Transverse colon (tissue), 4 donors: Measurements from ENCODE around the gene KPNB1. TPM values are rescaled to one million over a fixed set of nuclear protein-coding genes. Genes with fewer than 3 reads are reported as not detected.
A peak's percentile ranks its signal among the peaks of the same experiment; 100 is the strongest.

Experiments
- DNase-seq: peaks from one replicate; pipeline ENCODE4 v3.0.0-alpha.2; 2019
- H3K27ac ChIP-seq, 4 donors: fragments of 200-600 bp; sonication (generic); 2 replicates each; pipeline ENCODE4 v1.5.1; 2016 to 2018; ENCODE audit warnings: inconsistent platforms in 4 of 4
- H3K27me3 ChIP-seq: fragments of 200-600 bp; sonication (generic); 2 replicates; pipeline ENCODE4 v1.5.1; 2017; ENCODE audit warnings: inconsistent platforms
- H3K36me3 ChIP-seq, 4 donors: fragments of 200-600 bp; sonication (generic); 2 replicates each; pipeline ENCODE4 v1.5.1; 2017 to 2019; ENCODE audit warnings: inconsistent platforms in 4 of 4
- H3K4me1 ChIP-seq, 4 donors: fragments of 200-600 bp; sonication (generic); 2 replicates each; pipeline ENCODE4 v1.5.1; 2017 to 2020; ENCODE audit warnings: inconsistent platforms in 4 of 4
- H3K4me3 ChIP-seq, 4 donors: fragments of 200-600 bp; sonication (generic); 1 replicate in 1 of 4; 2 replicates in 3 of 4; pipeline versions ENCODE4 v1.5.1 to v1.6.1; 2017 to 2019; ENCODE audit warnings: inconsistent platforms in 4 of 4
- H3K9me3 ChIP-seq, 2 donors: fragments of 200-600 bp; sonication (generic); 2 replicates each; pipeline ENCODE4 v1.5.1; 2017 to 2019; ENCODE audit warnings: inconsistent platforms in 2 of 2
- EP300 ChIP-seq: sonication (generic); formaldehyde crosslinking; IDR thresholded peaks from one replicate; pipeline ENCODE4 v1.6.1; 2017; ENCODE audit warnings: antibody characterized with exemption, low read depth
- POLR2A ChIP-seq: fragments of 450-650 bp; IDR thresholded peaks from one replicate; pipeline ENCODE4 v1.6.1; 2016; ENCODE audit warnings: antibody characterized with exemption, mild to moderate bottlenecking, moderate library complexity
- POLR2AphosphoS5 ChIP-seq, 3 donors: sonication (generic); formaldehyde crosslinking; IDR thresholded peaks; one replicate each; pipeline ENCODE4 v1.6.1; 2016; ENCODE audit warnings: antibody characterized with exemption in 3 of 3
- WGBS, 2 donors: methylation state at CpG; one replicate each; pipeline ENCODE4 v1.1.5; 2018; ENCODE audit warnings: low coverage in 1 of 2; 5-methylcytosine and 5-hydroxymethylcytosine counted together
- in situ Hi-C, 4 donors: fragments of 200-750 bp; cut with MboI; loops; one replicate each; pipeline versions ENCODE4 v1.15.0 to v1.15.1; 2017; ENCODE audit warnings: low sequenced_read_pairs in 3 of 4, low pct_ligation_motif_present in 1 of 4, low pct_unique_long_range_greater_than_20kb in 1 of 4
- intact Hi-C: fragments of 100-400 bp; cut with DNase I; formaldehyde crosslinking; loops from one replicate; pipeline ENCODE4 v1.15.1; 2023; ENCODE audit warnings: low total_unique reads
- total RNA-seq, 4 donors: library from RNA; depleted of rRNA; stranded (reverse); fragments of >200 nt; gene quantifications; one replicate each; pipeline ENCODE4 v1.1.0, GENCODE V29; 2016
- TF ChIP-seq, protein P1 (sequence below), 5 experiments: fragments of 200-600 bp in 3 of 5; fragments of 450-650 bp in 2 of 5; sonication (generic) in 3 of 5; IDR thresholded peaks; 1 replicate in 2 of 5; 2 replicates in 3 of 5; pipeline ENCODE4 v1.5.1; 2016 to 2017; ENCODE audit warnings: antibody characterized with exemption in 5 of 5, inconsistent platforms in 3 of 5, mild to moderate bottlenecking in 2 of 5, moderate library complexity in 1 of 5

The KPNB1 gene
- total RNA-seq, 4 donors from 2014 or later = 39.2 to 176 (median 133) TPM

DNA sequence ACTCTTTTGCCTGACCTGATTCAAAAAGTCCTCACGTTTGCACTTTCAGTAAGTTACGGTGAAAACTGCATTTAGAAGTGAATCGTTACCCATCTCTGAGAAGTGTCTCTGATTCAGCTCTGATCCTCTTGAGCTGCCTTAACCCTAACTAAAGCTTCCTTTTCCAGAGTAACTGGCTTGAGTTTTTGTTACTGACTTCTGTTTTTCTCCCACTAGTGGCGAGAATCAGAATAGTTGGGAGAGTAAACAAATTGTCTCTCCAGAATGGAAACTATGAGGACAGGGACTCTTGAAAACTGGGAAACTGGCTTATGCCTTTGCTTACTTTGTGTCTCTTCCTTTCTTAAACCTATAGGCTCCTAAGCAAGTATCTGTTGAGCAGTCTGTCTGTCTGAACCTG is 31.3 kb upstream of the KPNB1 start:
- intact Hi-C loops = no loop called here
- H3K36me3 ChIP-seq = peaks cover 0 to 72% (median 23%) of the 10 kb centered on the region in 4 donors
- no peak for DNase-seq
- no peak for TF ChIP-seq EP300
- TF ChIP-seq, protein P1, sequence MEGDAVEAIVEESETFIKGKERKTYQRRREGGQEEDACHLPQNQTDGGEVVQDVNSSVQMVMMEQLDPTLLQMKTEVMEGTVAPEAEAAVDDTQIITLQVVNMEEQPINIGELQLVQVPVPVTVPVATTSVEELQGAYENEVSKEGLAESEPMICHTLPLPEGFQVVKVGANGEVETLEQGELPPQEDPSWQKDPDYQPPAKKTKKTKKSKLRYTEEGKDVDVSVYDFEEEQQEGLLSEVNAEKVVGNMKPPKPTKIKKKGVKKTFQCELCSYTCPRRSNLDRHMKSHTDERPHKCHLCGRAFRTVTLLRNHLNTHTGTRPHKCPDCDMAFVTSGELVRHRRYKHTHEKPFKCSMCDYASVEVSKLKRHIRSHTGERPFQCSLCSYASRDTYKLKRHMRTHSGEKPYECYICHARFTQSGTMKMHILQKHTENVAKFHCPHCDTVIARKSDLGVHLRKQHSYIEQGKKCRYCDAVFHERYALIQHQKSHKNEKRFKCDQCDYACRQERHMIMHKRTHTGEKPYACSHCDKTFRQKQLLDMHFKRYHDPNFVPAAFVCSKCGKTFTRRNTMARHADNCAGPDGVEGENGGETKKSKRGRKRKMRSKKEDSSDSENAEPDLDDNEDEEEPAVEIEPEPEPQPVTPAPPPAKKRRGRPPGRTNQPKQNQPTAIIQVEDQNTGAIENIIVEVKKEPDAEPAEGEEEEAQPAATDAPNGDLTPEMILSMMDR (IDR thresholded peaks at IDR 0.05) = peak in 2 of 5 experiments; percentile 8 to 31
- peaks cover 2 to 12% (median 8%) of the 10 kb centered on the region in 4 donors for H3K4me1 ChIP-seq
- no peak overlapping the region for H3K4me3 ChIP-seq
- peak overlapping the region in 1 of 4 donors; percentile 5 for H3K27ac ChIP-seq
- 52 to 54% methylated on average over 4 of the region's 4 CpGs for WGBS, 2 donors
- in situ Hi-C loops = loop anchor here (25.0 kb wide), 4 partner anchors 106 to 381 kb away; no protein-coding TSS in a partner anchor
- H3K9me3 ChIP-seq = no peaks in the 10 kb centered on the region
- no peaks in the 10 kb centered on the region for H3K27me3 ChIP-seq

DNA sequence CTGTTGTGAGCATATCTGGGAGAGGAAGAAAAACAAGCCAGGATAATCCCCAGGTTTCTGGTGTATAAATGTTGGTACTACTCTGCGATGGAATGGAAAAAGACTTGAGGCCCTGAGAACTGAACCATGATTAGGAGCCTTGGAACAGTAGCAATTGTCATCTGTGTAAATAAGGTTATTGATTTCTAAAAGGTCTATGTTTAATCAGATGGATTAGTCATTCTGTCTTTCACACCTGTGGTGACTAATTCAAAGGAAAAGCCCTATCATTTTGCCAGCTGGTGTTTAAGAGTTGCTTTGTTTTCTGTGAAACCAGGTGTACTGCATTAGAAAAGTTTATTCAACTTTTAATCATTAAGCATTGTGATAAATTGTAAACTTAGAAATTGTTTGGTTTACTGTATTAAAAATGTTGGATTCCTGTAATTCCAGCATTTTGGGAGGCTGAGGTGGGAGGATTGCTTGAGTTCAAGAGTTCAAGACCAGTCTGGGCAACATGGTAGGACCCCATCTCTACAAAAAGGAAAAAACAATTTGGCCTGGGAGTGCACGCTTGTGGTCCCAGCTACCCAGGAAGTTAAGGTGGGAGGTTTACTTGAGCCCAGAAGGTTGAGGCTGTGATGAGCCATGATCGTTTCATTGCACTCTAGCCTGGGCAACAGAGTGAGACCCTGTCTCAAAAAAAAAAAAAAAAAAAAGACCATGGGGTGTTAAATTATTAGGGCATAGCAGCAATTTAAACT is 29.0 kb upstream of the KPNB1 start:
- peaks cover 0 to 65% (median 13%) of the 10 kb centered on the region in 4 donors for H3K36me3 ChIP-seq
- intact Hi-C loops (no loop called here), in situ Hi-C loops (loop anchor here (25.0 kb wide), 4 partner anchors 108 to 383 kb away; no protein-coding TSS in a partner anchor)
- H3K4me1 ChIP-seq = peaks cover 2 to 12% (median 8%) of the 10 kb centered on the region in 4 donors
- no peak for DNase-seq
- no peak for TF ChIP-seq EP300
- no peak for TF ChIP-seq POLR2A
- TF ChIP-seq, protein P1 (IDR thresholded peaks at IDR 0.05) = no peak
- WGBS, 2 donors = 53 to 86% methylated on average over 2 to 3 of the region's 3 CpGs
- peak overlapping the region in 3 of 4 donors; percentile 30 to 67 (median 56) for H3K27ac ChIP-seq
- H3K27me3 ChIP-seq = no peaks in the 10 kb centered on the region
- H3K9me3 ChIP-seq = no peaks in the 10 kb centered on the region
- no peak overlapping the region for H3K4me3 ChIP-seq

DNA sequence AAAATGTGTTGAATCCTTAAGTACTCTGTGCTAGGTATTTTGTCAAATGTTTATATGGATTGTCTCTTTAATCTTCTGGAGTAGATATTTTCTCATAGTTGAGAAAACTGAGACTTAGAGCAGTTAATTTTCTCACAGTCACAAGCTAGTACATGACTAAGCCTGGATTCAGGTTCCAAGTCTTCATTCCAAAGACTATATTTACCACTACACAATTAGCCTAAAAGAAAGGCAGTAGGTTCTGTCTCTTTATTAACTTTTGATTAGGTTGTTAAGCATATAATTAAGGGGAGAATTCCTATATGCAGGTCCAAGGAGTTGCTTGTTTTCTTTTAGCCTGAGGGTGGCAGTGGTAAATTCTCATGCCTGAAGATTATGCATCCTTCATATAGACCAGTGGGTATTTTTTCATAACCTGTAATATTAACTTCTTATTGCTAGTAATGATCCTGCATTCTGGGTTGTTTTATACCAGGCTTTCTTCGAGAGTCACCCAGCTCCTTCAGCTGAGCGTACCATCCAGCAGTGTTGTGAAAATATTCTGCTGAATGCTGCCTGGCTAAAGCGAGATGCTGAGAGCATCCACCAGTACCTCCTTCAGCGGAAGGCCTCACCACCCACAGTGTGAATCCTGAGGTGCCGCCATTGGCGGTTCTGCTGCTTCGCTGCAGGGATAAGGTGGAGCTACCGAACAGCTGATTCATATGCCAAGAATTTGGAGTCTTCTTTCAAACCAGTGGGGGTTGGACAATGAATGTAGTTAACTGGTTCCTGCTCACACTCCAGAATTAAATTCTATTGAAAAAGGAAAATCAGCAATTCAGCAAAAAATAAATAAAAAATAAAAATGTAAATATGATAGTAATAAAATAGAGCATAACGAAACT is 28.2 kb upstream of the KPNB1 start:
- H3K9me3 ChIP-seq = no peaks in the 10 kb centered on the region
- no peak overlapping the region for H3K4me3 ChIP-seq
- DNase-seq = no peak
- no peaks in the 10 kb centered on the region for H3K27me3 ChIP-seq
- in situ Hi-C loops = loop anchor here (25.0 kb wide), 4 partner anchors 109 to 384 kb away; no protein-coding TSS in a partner anchor
- H3K36me3 ChIP-seq = peaks cover 0 to 59% (median 13%) of the 10 kb centered on the region in 4 donors
- TF ChIP-seq POLR2AphosphoS5 (IDR thresholded peaks at IDR 0.05) = peak in 1 of 3 donors; percentile 9
- no peak for TF ChIP-seq EP300
- WGBS, 2 donors = 81 to 85% methylated on average over 6 to 9 of the region's 9 CpGs
- H3K27ac ChIP-seq = peak overlapping the region; percentile 30 to 67 (median 48)
- peaks cover 2 to 12% (median 8%) of the 10 kb centered on the region in 4 donors for H3K4me1 ChIP-seq
- intact Hi-C loops = no loop called here

DNA sequence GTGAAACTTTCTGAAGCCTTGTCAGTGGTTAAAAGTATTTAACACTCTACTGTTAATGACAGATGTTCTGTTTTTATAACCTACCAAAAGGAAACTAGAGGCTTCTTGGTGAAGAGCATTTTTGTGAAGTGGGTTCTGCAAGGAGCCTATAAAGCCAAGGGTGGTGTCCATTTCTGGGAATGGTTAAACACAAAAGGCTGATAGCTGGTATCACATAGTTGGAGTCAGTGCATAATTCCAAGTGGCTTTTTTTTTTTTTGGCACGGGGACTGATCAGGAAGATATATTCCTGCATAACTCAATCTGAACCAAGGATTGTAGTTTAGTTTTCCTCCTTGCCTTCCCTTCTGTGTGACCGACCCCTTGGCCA is 27.6 kb upstream of the KPNB1 start:
- peaks cover 0 to 53% (median 12%) of the 10 kb centered on the region in 4 donors for H3K36me3 ChIP-seq
- intact Hi-C loops (no loop called here), in situ Hi-C loops (loop anchor here (25.0 kb wide), 4 partner anchors 110 to 385 kb away; no protein-coding TSS in a partner anchor)
- H3K27me3 ChIP-seq = no peaks in the 10 kb centered on the region
- WGBS, 2 donors = 46 to 74% methylated on average over 2 of the region's 2 CpGs
- peaks cover 2 to 12% (median 8%) of the 10 kb centered on the region in 4 donors for H3K4me1 ChIP-seq
- H3K4me3 ChIP-seq = no peak overlapping the region
- DNase-seq = no peak
- TF ChIP-seq EP300 (no peak), POLR2AphosphoS5 (IDR thresholded peaks at IDR 0.05) (no peak), POLR2A (no peak)
- TF ChIP-seq, protein P1 (IDR thresholded peaks at IDR 0.05) = no peak
- H3K9me3 ChIP-seq = no peaks in the 10 kb centered on the region
- H3K27ac ChIP-seq = peak overlapping the region; percentile 30 to 67 (median 48)
